Measurements from ENCODE around the gene SQOR.

DNA sequence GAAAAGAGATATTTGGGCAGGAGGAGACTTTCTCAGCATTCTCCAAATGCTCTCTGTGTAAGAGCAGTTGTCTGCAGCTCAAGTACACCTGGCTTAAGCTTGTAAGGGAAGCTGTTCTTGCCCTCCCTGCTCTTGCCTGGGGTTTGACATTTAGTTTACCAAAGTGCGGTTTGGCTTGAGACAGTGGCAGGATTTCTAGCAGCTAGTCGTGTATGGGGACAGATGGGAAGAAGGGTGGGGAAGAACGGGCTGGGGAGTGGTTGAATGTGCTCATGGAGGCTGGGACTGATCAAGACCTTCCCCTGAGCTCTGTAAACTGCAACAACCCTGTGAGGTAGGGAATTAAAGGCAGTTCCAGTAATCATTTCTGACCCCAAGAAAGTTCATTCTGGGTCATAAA is 39.8 kb downstream of the SQOR start:
- TF ChIP-seq, protein P1, sequence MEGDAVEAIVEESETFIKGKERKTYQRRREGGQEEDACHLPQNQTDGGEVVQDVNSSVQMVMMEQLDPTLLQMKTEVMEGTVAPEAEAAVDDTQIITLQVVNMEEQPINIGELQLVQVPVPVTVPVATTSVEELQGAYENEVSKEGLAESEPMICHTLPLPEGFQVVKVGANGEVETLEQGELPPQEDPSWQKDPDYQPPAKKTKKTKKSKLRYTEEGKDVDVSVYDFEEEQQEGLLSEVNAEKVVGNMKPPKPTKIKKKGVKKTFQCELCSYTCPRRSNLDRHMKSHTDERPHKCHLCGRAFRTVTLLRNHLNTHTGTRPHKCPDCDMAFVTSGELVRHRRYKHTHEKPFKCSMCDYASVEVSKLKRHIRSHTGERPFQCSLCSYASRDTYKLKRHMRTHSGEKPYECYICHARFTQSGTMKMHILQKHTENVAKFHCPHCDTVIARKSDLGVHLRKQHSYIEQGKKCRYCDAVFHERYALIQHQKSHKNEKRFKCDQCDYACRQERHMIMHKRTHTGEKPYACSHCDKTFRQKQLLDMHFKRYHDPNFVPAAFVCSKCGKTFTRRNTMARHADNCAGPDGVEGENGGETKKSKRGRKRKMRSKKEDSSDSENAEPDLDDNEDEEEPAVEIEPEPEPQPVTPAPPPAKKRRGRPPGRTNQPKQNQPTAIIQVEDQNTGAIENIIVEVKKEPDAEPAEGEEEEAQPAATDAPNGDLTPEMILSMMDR (conservative IDR thresholded peaks at IDR 0.05; ENCODE audit: low read depth in 2 of 2): no peak
- no peak for TF ChIP-seq POLR2AphosphoS5 (IDR thresholded peaks at IDR 0.05; ENCODE audit: low read depth)
- TF ChIP-seq EZH2 (IDR thresholded peaks at IDR 0.05; ENCODE audit: low read depth, unreplicated experiment): no peak
- TF ChIP-seq EZH2phosphoT487 (IDR thresholded peaks at IDR 0.05; ENCODE audit: unreplicated experiment): no peak
- TF ChIP-seq, protein P2, sequence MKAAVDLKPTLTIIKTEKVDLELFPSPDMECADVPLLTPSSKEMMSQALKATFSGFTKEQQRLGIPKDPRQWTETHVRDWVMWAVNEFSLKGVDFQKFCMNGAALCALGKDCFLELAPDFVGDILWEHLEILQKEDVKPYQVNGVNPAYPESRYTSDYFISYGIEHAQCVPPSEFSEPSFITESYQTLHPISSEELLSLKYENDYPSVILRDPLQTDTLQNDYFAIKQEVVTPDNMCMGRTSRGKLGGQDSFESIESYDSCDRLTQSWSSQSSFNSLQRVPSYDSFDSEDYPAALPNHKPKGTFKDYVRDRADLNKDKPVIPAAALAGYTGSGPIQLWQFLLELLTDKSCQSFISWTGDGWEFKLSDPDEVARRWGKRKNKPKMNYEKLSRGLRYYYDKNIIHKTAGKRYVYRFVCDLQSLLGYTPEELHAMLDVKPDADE (IDR thresholded peaks at IDR 0.05): no peak
- no peak for TF ChIP-seq JUNB (IDR thresholded peaks at IDR 0.05; ENCODE audit: unreplicated experiment)
- TF ChIP-seq, protein P3, sequence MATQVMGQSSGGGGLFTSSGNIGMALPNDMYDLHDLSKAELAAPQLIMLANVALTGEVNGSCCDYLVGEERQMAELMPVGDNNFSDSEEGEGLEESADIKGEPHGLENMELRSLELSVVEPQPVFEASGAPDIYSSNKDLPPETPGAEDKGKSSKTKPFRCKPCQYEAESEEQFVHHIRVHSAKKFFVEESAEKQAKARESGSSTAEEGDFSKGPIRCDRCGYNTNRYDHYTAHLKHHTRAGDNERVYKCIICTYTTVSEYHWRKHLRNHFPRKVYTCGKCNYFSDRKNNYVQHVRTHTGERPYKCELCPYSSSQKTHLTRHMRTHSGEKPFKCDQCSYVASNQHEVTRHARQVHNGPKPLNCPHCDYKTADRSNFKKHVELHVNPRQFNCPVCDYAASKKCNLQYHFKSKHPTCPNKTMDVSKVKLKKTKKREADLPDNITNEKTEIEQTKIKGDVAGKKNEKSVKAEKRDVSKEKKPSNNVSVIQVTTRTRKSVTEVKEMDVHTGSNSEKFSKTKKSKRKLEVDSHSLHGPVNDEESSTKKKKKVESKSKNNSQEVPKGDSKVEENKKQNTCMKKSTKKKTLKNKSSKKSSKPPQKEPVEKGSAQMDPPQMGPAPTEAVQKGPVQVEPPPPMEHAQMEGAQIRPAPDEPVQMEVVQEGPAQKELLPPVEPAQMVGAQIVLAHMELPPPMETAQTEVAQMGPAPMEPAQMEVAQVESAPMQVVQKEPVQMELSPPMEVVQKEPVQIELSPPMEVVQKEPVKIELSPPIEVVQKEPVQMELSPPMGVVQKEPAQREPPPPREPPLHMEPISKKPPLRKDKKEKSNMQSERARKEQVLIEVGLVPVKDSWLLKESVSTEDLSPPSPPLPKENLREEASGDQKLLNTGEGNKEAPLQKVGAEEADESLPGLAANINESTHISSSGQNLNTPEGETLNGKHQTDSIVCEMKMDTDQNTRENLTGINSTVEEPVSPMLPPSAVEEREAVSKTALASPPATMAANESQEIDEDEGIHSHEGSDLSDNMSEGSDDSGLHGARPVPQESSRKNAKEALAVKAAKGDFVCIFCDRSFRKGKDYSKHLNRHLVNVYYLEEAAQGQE (IDR thresholded peaks at IDR 0.05; ENCODE audit: unreplicated experiment): no peak
- TF ChIP-seq, protein P4, sequence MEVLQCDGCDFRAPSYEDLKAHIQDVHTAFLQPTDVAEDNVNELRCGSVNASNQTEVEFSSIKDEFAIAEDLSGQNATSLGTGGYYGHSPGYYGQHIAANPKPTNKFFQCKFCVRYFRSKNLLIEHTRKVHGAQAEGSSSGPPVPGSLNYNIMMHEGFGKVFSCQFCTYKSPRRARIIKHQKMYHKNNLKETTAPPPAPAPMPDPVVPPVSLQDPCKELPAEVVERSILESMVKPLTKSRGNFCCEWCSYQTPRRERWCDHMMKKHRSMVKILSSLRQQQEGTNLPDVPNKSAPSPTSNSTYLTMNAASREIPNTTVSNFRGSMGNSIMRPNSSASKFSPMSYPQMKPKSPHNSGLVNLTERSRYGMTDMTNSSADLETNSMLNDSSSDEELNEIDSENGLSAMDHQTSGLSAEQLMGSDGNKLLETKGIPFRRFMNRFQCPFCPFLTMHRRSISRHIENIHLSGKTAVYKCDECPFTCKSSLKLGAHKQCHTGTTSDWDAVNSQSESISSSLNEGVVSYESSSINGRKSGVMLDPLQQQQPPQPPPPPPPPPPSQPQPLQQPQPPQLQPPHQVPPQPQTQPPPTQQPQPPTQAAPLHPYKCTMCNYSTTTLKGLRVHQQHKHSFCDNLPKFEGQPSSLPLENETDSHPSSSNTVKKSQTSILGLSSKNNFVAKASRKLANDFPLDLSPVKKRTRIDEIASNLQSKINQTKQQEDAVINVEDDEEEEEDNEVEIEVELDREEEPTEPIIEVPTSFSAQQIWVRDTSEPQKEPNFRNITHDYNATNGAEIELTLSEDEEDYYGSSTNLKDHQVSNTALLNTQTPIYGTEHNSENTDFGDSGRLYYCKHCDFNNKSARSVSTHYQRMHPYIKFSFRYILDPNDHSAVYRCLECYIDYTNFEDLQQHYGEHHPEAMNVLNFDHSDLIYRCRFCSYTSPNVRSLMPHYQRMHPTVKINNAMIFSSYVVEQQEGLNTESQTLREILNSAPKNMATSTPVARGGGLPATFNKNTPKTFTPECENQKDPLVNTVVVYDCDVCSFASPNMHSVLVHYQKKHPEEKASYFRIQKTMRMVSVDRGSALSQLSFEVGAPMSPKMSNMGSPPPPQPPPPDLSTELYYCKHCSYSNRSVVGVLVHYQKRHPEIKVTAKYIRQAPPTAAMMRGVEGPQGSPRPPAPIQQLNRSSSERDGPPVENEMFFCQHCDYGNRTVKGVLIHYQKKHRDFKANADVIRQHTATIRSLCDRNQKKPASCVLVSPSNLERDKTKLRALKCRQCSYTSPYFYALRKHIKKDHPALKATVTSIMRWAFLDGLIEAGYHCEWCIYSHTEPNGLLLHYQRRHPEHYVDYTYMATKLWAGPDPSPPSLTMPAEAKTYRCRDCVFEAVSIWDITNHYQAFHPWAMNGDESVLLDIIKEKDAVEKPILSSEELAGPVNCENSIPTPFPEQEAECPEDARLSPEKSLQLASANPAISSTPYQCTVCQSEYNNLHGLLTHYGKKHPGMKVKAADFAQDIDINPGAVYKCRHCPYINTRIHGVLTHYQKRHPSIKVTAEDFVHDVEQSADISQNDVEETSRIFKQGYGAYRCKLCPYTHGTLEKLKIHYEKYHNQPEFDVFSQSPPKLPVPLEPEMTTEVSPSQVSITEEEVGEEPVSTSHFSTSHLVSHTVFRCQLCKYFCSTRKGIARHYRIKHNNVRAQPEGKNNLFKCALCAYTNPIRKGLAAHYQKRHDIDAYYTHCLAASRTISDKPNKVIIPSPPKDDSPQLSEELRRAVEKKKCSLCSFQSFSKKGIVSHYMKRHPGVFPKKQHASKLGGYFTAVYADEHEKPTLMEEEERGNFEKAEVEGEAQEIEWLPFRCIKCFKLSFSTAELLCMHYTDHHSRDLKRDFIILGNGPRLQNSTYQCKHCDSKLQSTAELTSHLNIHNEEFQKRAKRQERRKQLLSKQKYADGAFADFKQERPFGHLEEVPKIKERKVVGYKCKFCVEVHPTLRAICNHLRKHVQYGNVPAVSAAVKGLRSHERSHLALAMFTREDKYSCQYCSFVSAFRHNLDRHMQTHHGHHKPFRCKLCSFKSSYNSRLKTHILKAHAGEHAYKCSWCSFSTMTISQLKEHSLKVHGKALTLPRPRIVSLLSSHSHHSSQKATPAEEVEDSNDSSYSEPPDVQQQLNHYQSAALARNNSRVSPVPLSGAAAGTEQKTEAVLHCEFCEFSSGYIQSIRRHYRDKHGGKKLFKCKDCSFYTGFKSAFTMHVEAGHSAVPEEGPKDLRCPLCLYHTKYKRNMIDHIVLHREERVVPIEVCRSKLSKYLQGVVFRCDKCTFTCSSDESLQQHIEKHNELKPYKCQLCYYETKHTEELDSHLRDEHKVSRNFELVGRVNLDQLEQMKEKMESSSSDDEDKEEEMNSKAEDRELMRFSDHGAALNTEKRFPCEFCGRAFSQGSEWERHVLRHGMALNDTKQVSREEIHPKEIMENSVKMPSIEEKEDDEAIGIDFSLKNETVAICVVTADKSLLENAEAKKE (CRISPR knock-in tag; IDR thresholded peaks at IDR 0.05): no peak

Measured in GM23338 (cell line).